T47D (cell line): ENCODE data around the gene CAV2.

Experiments
- DNase-seq, 2 experiments: peaks; one replicate each; pipeline versions ENCODE4 v3.0.0 to v3.0.0-alpha.2; 2011 to 2012; ENCODE audit warnings: low read depth in 1 of 2, low spot score in 1 of 2
- JUND ChIP-seq: IDR thresholded peaks from 2 replicates; pipeline ENCODE4 v1.6.1; 2012; ENCODE audit warnings: low read depth
- in situ Hi-C: cut with HindIII; loops from 2 replicates; pipeline ENCODE4 v1.10.0; 2016; ENCODE audit warnings: low sequenced_read_pairs, low pct_unique_long_range_greater_than_20kb

The CAV2 gene

GRCh38 chr7:116546916-116547315 lies 47.4 kb downstream of the CAV2 start:
- in situ Hi-C loops = no loop called here
- TF ChIP-seq JUND = no peak

GRCh38 chr7:116547347-116547746 lies 47.8 kb downstream of the CAV2 start:
- in situ Hi-C loops = no loop called here
- DNase-seq = no peak
- TF ChIP-seq JUND = no peak

More at GRCh38 chr7:116546916-116547315, 47.4 kb downstream of the CAV2 start:
- no peak for DNase-seq

- DNase-seq = no peak
- TF ChIP-seq JUND = no peak
- in situ Hi-C loops = no loop called here
Measured at GRCh38 chr7:116548506-116548905, 49.0 kb downstream of the CAV2 start.

- DNase-seq = no peak
- in situ Hi-C loops = no loop called here
- no peak for TF ChIP-seq JUND
Measured at GRCh38 chr7:116549370-116549769, 49.8 kb downstream of the CAV2 start.

- in situ Hi-C loops = no loop called here
- TF ChIP-seq JUND = no peak
- DNase-seq = no peak
Measured at GRCh38 chr7:116551692-116552091, 52.2 kb downstream of the CAV2 start.

- no peak for TF ChIP-seq JUND
- DNase-seq = no peak
- in situ Hi-C loops = no loop called here
Measured at GRCh38 chr7:116552602-116553001, 53.1 kb downstream of the CAV2 start.

- no peak for TF ChIP-seq JUND
- in situ Hi-C loops = no loop called here
- DNase-seq = no peak
Measured at GRCh38 chr7:116553168-116553964, 53.8 kb downstream of the CAV2 start.

GRCh38 chr7:116554436-116554835 lies 54.9 kb downstream of the CAV2 start:
- no peak for DNase-seq
- TF ChIP-seq JUND = no peak
- in situ Hi-C loops = no loop called here

- in situ Hi-C loops = no loop called here
- TF ChIP-seq JUND = no peak
- no peak for DNase-seq
Measured at GRCh38 chr7:116554911-116555310, 55.4 kb downstream of the CAV2 start.

GRCh38 chr7:116557066-116557585 lies 57.6 kb downstream of the CAV2 start:
- TF ChIP-seq JUND = no peak
- in situ Hi-C loops = no loop called here
- no peak for DNase-seq

- DNase-seq = no peak
- in situ Hi-C loops = no loop called here
- TF ChIP-seq JUND = no peak
Measured at GRCh38 chr7:116557901-116558300, 58.4 kb downstream of the CAV2 start.
